ENCODE results near the gene ABCA4.
"Not testable (repeated sequence)": the region's sequence is repeated elsewhere in the genome, so short reads cannot be mapped to it uniquely, and the experiment has no call there.

The ABCA4 gene

GRCh38 chr1:94004924-94005323 lies 116.0 kb downstream of the ABCA4 start:
- DNase-seq (ENCODE audit: low read depth), result no peak

- DNase-seq (ENCODE audit: low read depth), result no peak
Measured at GRCh38 chr1:94002046-94002787, 118.7 kb downstream of the ABCA4 start.

DNA sequence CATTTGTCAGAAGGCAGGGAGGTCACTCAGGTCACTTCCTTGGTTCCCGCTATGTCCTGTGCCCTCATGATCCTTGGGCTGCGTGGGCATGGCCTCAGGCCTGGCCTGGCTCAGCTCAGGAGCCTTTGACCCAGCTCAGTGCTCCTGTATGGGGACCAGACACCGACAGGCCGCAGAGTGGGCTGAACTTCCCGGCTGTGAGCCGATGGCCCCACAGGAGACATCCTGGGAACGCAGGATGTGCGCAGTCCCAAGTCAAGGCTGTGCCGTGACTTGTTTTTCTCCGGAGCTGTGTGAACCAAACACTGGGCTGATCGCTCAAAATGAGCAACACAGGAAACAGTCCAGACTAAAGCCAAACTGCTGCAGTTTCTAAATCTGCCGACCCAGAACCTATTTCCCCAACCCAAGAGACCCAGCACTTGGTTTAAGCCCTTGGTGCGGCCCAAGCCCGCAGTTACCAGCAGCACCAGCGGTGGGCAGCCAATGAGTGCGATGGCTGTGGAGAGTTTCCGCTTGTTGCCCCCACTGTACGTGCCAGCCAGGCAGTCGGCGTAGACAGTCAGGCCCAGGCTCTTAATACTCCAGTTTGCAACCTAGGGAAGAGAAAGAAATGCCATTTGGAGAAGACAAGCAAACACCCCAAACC lies 119.4 kb downstream of the ABCA4 start:
- no peak for DNase-seq (ENCODE audit: low read depth)

- DNase-seq (ENCODE audit: low read depth), result no peak
Measured at GRCh38 chr1:94000510-94001282, 120.3 kb downstream of the ABCA4 start.

- no peak for DNase-seq (ENCODE audit: low read depth)
Measured at GRCh38 chr1:93999840-94000415, 121.0 kb downstream of the ABCA4 start.

DNA sequence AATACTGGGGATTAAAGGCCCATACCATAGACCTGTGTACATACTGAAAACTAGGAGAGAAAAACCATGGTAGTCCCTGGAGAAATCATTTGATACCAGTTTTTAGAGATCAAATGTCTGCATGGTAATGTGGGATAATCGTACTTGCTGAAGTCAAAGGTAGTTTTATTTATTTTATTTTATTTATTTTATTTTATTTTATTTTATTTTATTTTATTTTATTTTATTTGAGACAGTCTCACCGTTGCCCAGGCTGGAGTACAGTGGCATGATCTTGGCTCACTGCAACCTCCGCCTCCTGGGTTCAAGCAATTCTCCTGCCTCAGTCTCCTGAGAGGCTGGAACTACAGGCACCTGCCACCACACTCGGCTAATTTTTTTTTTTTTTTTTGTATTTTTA lies 122.4 kb downstream of the ABCA4 start:
- not testable (repeated sequence) for DNase-seq (ENCODE audit: low read depth)

GRCh38 chr1:93997756-93998155 lies 123.2 kb downstream of the ABCA4 start:
- no peak for DNase-seq (ENCODE audit: low read depth)

DNA sequence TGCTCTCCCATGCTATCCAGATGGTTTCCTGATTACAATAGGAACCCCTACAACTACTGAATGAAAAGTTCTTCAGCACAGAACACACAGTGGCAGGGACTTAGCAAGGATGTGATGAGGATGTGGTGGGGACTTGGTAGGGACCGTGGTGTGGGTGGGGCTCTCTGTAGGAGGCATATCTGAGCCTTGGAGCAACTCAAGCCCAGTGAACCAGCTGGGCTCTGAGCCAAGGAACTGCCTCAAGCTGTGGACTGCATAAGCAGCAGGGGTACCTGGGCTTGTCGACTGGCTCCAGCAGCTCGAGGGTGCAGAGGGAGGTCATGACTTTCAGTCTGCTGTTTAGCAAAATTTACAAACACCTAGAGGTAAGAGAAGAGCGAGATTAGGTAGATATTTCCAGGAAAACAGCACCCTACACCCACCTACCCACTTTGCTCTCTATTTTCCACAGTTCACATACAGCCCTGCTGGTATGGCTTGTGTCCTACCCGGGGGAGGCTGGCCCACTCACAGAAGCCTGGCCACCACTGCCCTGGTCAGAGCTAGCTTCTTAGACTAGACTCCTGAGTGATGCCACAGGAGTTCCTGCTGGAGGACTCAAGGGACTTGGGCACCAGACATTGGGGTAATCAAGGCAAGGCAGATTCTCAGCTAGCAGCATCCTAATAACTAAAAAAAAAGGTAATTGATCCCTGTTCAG lies 125.0 kb downstream of the ABCA4 start:
- DNase-seq (ENCODE audit: low read depth), result no peak

DNA sequence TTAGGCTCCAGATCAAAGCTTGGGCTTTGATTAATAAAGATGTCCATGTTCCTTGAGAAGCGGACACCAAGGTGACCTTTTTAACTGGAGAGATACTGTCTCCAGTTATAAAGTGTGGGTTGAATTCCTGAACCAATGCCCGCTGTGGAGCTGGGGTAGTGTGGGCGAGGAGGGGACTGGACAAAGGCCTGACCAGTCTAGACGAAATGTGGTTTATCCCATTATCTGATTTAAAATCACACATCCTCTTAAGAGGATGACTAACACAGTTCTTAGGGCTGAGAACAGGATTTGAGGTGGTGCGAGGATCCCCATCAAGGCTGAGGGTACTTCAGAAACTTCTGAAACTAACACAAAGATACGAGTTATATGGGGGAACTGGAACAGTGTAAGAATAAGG lies 127.2 kb downstream of the ABCA4 start:
- no peak for DNase-seq (ENCODE audit: low read depth)

DNA sequence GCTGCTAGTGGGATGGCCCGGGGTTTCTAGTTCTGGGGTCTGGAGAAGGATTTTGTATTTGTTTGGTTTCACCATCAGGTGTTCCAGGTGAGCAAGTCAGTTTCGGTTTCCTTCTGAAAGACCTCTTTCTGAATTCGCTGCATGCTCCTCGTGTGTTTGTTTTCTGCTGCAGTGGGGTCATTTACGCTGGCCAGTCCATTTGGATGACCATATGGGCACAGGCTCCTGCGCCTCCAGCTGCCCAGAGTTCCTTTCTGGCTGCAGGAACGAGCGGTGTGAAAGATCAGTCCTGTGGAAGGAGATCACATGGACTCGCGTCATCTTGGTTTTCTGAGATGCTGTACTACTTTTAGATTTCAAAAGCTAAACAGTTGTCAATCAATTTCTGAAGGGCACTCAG lies 128.0 kb downstream of the ABCA4 start:
- no peak for DNase-seq (ENCODE audit: low read depth)

- DNase-seq (ENCODE audit: low read depth), result no peak
Measured at GRCh38 chr1:93992190-93992589, 128.8 kb downstream of the ABCA4 start.

GRCh38 chr1:93991271-93991670 lies 129.7 kb downstream of the ABCA4 start:
- DNase-seq (ENCODE audit: low read depth), result no peak

GRCh38 chr1:93990477-93990876 lies 130.5 kb downstream of the ABCA4 start:
- DNase-seq (ENCODE audit: low read depth), result not testable (repeated sequence)

DNA sequence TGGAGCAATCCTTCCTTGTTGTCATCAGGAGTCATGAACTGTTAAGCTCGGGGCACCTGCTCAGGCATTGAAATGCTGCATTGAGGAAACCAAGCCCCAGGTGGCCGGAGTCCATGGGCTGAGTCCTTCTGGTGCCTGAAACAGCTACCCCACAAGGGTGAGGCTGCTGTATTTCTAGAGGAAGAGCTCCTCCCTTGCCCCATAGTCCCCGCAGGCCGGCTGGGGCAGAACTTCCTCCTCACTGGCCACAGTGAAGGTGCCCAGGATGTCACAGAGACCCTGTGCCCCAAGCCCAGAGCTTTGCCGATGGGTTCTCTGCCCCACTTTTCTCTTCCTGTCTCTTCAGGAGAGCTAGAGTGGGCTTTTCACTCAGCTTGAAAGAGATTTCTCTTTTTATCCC lies 130.9 kb downstream of the ABCA4 start:
- DNase-seq (ENCODE audit: low read depth), result no peak

- DNase-seq (ENCODE audit: low read depth), result no peak
Measured at GRCh38 chr1:93989601-93990000, 131.3 kb downstream of the ABCA4 start.

DNA sequence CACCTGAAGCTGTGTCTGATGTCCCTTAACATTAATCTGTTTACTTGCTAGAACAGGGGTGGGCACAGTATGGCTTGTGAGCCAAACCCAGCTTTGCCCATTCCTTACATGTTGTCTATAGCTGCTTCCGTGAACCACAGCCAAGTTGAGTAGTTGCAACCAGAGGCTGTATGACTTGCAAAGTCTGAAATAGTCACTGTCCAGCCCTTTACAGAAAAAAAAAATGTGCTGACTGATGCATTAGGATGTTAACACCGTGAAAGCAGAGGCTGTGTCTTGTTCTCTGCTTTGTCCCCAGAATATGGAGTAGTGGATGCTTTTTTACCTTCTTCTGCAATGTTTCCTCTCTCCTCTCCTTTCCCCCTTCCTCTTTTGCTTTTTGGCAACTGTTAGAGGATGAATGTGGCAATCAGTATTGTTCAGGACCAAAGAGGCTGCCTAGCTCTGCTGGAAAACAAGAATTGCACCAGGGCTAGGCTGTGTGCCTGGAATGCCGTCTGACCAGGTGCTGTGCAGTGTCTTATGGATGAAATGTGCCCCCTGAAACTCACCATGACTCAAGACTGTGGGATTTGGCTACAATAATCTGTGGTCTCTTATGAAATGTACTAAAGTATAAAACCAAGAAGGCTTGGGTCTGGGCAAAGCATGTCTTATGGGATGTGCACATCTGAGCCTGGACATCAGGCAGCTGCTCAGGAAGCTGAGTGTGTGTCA lies 132.2 kb downstream of the ABCA4 start:
- DNase-seq (ENCODE audit: low read depth), result peak; percentile 87

DNA sequence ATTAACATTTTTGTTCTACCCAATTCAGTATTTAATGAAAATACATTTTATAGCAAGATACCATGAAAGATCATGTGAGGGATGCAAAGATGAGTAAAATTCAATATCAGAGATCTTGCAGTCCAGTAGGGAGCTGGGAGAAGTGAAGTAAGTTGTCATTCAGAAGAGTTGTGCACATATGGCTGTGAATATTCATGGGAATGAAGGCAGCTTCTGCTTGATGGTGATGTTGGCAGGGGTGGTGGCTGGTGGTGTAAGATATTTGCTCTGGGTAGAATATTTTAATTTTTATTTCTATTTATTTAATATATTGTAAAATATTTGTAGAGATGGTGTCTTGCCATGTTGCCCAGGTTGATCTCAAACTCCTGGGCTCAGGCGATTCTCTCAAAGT lies 139.7 kb downstream of the ABCA4 start:
- no peak for DNase-seq (ENCODE audit: low read depth)

GRCh38 chr1:93980320-93981273 lies 140.4 kb downstream of the ABCA4 start:
- no peak for DNase-seq (ENCODE audit: low read depth)

DNA sequence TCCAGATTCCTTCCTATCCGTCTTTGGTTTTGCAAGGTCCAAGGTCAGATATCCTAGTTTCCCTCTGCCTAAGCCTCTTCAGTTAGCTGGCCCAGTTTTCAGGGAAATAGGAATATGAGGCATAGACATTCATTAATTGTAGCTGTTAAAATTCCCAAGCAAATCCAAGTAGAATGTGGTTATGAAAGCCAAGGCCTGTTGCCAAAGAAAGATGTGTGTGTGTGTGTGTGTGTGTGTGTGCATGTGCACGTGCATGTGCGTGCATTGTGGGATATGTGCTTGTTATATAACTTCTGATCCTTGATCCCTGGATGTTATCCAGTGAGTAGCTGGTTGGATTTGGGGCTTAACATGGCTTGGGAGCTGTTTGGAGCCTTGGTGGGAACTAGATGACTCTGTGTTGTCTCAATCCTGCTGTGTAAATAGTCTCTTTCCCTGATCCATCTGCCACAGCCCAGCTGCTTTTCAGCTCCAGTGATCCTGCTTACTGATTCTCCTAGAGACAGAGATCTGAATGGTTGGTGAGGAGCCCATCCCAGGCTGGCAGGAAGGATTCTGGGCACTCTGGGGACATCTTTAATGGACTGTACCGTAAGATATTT lies 141.1 kb downstream of the ABCA4 start:
- no peak for DNase-seq (ENCODE audit: low read depth)
